Esophagus squamous epithelium (tissue), 4 donors: ENCODE measurements around the gene TEX44.

Experiments used
- POLR2A ChIP-seq, 4 donors: fragments of 450-650 bp; IDR thresholded peaks; one replicate each; pipeline ENCODE4 v1.6.1; 2017; ENCODE audit warnings: antibody characterized with exemption in 4 of 4, mild to moderate bottlenecking in 4 of 4, moderate library complexity in 3 of 4
- TF ChIP-seq, protein P1 (sequence below), 6 experiments: fragments of 450-650 bp in 4 of 6; fragments of 200-600 bp in 2 of 6; sonication (generic) in 2 of 6; IDR thresholded peaks; one replicate each; pipeline ENCODE4 v1.5.1; 2016 to 2019; ENCODE audit warnings: antibody characterized with exemption in 6 of 6, mild to moderate bottlenecking in 4 of 6, moderate library complexity in 4 of 6

DNA sequence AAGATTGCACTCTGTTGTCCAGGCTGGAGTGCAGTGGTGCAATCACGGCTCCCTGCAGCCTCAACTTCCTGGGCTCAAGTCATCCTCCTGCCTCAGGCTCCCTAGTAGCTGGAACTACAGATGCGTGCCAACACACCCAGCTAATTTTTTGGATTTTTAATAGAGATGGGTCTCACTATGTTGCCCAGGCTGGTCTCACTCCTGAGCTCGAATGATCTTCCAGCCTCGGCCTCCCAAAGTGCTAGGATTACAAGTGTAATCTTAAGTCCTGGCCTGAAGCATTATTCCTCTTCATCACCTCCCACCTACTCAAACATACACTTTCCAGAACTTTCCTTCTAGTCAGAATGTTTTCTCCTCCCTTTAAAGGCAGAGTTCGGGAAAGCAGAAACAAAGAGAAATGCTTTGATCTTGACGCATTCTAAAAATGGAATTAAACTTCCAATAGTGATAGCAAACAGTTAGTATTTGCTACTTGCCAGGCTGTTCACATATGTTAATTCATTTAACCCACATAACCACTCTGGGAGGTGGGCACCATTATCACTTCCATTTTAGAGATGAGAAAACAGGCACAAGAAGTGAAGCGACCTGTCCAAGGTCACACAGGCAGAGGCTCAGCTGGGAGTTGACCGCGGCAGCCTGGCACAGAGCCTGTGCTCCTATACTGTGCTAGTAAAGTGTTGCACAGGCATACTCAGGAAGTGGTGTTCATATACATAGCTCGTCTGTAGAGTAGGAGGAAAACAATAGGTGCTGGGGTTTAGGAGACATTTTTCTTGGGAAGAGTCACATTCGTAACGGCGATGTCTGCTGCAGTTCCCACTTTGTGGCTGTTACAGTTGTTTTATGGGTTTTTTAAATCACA, 24.6 kb downstream of the TEX44 start:
- TF ChIP-seq, protein P1, sequence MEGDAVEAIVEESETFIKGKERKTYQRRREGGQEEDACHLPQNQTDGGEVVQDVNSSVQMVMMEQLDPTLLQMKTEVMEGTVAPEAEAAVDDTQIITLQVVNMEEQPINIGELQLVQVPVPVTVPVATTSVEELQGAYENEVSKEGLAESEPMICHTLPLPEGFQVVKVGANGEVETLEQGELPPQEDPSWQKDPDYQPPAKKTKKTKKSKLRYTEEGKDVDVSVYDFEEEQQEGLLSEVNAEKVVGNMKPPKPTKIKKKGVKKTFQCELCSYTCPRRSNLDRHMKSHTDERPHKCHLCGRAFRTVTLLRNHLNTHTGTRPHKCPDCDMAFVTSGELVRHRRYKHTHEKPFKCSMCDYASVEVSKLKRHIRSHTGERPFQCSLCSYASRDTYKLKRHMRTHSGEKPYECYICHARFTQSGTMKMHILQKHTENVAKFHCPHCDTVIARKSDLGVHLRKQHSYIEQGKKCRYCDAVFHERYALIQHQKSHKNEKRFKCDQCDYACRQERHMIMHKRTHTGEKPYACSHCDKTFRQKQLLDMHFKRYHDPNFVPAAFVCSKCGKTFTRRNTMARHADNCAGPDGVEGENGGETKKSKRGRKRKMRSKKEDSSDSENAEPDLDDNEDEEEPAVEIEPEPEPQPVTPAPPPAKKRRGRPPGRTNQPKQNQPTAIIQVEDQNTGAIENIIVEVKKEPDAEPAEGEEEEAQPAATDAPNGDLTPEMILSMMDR (IDR thresholded peaks at IDR 0.05): no peak
- no peak for TF ChIP-seq POLR2A (IDR thresholded peaks at IDR 0.05)
